PC-3 (cell line): ENCODE results near the gene DCAF16.

Experiments
- CTCF ChIP-seq: fragments of 300-600 bp; sonication (generic); conservative IDR thresholded peaks from 2 replicates; pipeline ENCODE4 v1.5.1; 2017; ENCODE audit warnings: antibody characterized with exemption, low read depth, mild to moderate bottlenecking, low read length
- EZH2 ChIP-seq: fragments of 300-600 bp; sonication (generic); IDR thresholded peaks from one replicate; pipeline ENCODE4 v1.6.1; 2017; ENCODE audit warnings: antibody characterized with exemption, mild to moderate bottlenecking, low read length; ENCODE audit not compliant: unreplicated experiment
- EZH2phosphoT487 ChIP-seq: fragments of 300-600 bp; sonication (generic); IDR thresholded peaks from 2 replicates; pipeline ENCODE4 v1.6.1; 2018; ENCODE audit warnings: mild to moderate bottlenecking, antibody characterized with exemption, low read length, borderline replicate concordance

- TF ChIP-seq CTCF: peak; percentile 57
- no peak for TF ChIP-seq EZH2
- no peak for TF ChIP-seq EZH2phosphoT487
Observed at GRCh38 chr4:17817027-17817426, 6.5 kb upstream of the DCAF16 start.
